ENCODE measurements around the gene SYT2.
A peak's percentile ranks its signal among the peaks of the same experiment; 100 is the strongest.
"Not testable (repeated sequence)": the region's sequence is repeated elsewhere in the genome, so short reads cannot be mapped to it uniquely, and the experiment has no call there.

SYT2 gene

DNA sequence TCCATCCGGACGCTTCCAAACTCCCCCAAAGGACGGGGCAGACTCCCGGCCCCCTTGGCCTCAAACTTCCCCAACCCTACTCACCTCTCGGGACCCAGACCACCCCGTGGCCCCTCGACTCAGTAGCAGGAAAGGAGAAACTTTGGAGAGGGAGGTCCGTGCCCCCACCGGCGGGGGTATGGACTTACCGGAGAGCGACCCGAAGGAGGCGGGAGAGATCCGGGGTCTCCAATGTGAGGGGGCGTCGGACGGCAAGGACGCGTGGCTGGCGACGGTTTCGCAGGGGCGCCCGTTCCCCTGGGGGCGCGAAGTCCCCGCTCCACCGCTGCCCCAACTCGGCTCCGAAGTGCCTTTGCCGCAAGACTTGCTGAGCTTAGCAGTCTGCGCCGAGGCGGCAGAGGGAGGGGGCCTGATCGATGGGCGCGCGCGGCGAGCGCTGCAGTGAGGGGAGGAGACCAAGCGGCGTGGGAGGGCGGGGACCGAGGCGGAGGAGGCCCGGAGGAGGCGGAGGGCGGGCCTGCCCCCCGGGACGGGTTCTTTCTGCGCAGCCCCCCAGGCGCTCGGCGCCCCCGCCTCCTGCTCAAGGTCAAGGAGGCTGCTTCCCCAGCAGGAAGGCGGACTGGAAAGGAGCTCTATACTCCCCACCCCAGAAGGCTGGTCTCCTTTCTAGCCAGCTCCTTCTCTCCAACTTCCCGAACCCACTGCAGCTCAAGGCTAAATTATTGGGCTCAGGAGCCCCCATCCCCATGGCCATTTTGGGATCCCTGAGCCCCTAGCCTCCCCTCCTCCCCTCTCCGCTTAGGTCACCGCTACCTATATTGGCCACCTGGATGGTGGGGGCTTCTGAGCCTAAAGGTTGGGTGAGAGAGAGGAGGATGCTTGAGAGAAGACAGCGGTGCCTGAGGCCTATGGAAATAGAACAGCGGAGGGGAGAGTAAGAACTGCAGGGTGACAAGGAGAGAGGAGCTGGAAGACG lies at the start of gene SYT2:
Gene SYT2, minus strand, starts transcription at position 385 of the 976 bp plus-strand sequence. CDS start 104,682 bp downstream, outside the sequence.
- DNase-seq (ENCODE audit: low spot score): no peak

DNA sequence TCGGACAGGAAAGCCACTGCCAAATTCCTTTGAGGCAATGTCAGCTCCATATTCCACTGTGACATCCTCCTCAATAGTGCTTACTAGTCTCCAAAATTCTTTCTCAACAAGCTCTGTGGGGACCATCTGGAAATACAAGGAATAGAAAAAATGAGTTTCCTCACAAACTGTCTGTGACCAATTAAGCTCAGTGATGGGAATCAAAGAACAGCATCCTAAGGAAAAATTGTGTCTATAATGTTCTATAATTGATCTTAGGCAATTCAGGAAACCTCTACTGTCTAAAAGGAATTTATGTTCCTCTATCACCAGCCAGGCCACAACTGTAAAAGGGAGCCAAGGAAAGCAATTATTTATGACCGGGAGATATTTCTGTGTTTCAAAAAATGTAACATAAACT lies 46.1 kb upstream of the SYT2 start:
- DNase-seq (ENCODE audit: low spot score): no peak

DNA sequence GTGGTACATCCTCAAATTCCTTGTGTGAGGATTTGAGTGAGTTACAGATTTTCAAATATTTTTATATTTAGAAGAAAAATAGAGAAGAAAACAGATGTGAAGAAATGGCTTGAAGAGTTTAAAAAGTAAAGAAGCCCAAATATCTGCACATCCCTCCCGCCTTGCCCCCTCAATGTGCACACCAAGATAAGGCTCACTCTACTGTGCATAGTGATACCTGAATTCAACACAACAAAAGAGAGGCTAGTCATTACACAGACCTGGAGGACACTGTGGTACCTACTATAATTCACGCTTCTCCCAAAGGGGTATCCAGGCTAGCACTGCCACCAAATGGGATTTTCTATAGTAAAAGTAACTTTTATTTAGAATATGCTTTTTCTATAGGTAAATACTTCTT lies 44.0 kb upstream of the SYT2 start:
- DNase-seq (ENCODE audit: low spot score): no peak

DNA sequence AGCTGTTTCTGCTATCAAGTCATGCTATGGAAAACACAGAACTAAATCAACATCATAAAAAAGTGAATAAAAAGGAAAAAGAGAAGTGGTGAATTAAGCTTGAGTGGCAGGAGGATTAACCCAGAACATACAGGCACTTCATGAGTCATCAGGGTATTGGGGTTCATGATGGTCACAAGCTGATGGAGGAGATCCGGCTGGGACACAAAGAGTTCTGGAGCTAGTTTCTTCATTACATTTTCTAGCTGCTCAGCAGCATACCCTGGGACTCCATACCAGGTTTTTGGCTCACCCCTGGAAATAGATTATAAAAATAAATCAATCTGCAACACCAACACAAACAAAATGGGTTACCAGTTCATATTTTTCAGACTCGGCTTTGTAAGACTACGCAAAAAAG lies 42.5 kb upstream of the SYT2 start:
- DNase-seq (ENCODE audit: low spot score): no peak

DNA sequence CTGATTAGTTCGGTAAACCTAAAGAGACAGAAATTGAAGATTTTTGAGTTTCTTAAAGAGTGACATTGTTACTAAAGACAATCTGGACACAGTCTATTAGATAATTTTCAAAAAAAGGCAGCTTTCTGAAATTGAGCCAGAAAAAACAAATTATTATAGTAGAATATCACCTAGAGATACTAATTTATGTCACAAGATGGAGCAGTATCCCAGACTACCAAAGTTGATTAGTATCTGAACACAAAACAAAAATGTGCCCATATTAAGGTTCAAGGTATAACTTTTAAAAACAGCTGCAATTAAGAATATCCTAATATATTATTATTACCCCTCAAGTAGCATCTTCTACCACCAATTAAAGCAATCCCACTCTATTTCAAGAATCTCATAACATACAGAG lies 40.5 kb upstream of the SYT2 start:
- peak; percentile 5 for DNase-seq (ENCODE audit: low spot score)

DNA sequence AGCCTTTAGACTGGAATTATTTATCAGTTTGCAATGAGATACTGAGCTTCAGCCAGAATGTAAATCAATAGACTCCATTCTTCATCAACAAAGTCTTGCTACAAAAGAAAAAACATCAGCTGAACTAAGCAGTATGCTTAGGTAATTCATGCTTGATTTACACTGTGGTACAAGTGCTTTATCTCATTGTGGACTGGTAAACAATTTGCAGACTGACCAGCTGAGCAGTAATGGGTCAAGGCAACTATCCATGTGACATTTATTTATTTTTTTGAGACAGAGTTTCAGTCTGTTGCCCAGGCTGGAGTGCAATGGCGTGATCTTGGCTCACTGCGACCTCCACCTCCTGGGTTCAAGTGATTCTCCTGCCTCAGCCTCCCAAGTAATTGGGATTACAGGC lies 39.8 kb upstream of the SYT2 start:
- no peak for DNase-seq (ENCODE audit: low spot score)

DNA sequence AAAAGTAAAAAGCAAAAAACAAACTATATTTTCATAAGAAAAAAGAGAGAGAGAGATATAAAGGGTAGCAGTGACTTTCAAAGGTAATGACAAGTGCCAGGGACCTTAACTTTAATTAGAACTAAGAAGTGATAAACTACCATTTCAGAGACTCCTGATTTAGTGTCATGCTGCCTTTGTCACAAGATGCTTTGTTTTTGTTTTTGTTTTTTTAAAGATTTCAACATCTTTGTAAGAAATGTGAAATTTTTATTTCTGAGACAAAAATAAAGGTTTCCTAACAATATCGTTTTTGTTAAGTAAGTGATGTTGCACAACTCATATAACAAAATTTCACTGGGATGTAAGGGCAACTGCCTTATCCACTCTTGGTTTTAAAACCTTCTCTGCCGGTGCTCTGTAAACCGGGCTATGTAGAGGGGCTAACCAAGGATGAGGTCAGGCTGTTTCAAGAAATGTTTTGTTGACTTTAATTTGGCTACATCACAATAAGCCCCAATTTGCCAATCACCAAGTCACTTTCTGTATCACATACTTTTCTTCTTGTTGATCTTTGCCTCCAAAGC lies 35.2 kb upstream of the SYT2 start:
- no peak for DNase-seq (ENCODE audit: low spot score)

DNA sequence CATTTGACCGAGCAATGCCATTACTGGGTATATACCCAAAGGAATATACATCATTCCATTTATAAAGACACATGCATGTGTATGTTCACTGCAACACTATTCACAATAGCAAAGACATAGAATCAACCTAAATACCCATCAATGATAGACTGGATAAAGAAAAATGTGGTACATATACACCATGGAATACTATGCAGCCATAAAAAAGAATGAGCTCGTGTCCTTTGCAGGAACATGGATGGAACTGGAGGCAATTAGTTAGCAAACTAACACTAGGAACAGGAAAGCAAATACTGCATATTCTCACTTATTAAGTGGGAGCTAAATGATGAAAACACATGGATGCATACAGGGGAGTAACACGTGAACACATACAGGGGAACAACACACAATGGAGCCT lies 34.5 kb upstream of the SYT2 start:
- DNase-seq (ENCODE audit: low spot score): not testable (repeated sequence)

DNA sequence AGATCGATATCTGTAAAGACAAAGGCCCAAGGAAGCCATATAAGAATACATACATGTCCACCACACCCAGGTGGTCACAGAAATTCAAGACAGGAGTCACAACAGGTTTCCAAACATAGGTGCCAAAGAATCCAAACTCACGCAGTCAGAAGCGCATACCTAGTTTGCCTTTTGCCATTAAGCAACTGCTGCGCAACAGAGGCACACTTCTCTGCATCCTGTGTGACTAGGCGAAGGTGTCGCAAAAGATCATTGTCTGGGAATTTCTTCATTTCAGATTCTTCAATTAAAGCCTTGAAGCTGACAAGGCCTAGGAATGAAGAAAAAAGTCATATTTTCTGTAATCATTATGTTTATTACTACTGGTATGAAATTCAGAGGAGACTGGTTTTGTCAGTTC lies 32.2 kb upstream of the SYT2 start:
- DNase-seq (ENCODE audit: low spot score): no peak

DNA sequence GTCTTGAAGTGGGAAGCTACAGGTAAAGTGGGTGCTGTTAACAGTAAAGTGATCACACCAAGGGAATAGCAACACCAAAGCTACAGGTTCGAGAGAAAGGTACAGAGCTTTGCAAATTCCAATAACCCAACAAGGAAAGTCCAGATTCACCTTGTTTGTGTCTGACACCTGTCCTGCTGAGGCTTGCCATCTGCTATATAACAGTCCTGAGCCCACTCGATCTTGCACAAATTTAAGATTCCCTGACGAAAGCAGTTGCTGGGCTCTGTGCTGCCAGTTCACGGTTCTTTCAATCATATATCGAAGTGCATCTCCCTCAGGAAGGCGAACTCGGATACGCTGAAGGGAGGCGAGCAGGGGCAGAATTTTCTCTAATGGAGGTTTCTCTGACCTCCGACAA lies 23.0 kb upstream of the SYT2 start:
- DNase-seq (ENCODE audit: low spot score): no peak

DNA sequence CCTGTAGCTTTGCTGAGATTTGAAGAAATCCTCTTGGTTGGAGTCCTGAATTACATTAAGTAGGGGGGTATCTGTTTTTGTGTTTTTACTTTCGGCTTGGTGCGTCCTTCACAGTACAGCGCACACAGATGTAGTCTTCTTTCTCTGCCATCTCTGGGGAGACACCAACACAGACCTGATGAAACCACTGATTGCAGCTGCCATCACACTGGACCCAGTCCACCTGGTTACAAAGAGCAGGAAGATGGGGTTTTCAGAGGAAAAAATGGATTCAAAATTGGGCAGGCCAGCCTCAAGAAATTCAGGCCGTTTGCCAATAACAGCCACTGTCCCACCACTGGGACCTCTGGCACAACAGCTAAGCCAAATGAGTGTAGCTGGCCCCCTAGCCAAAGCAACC lies 18.7 kb upstream of the SYT2 start:
- no peak for DNase-seq (ENCODE audit: low spot score)

DNA sequence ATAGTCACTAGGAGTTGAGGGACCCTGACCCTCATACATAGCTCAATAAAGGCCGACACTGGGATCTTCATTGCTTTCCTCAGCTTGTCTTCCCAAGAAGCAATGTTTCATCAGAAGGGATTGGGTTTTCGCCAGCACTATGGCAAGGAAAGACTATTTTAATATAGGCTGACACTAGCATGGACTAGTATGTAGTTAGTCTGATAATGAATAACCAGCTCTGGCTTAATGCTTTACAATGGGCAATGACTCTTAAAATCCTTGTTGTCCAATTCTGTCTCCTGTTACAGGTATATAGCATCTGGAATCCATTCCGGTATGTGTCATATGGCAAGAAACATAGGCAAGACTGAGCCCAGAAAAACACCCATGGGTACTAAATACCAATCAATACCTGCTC lies 15.3 kb upstream of the SYT2 start:
- no peak for DNase-seq (ENCODE audit: low spot score)

DNA sequence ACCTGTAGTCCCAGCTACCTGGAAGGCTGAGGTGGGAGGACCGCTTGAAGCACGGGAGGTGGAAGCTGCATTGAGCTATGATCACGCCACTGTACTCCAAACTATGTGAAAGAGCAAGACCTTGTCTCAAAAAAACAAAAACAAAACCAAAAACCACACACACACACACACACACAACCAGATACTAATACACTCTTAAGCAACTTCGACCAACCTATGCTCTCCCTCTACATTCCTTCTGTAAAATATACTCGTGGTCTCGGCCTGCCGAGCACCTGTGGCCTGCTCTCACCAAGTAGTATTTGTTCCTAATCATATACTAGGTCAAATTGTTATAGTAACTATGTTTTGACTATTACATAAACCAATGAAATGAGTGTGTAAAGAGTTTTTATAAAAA lies 13.5 kb upstream of the SYT2 start:
- DNase-seq (ENCODE audit: low spot score): no peak

DNA sequence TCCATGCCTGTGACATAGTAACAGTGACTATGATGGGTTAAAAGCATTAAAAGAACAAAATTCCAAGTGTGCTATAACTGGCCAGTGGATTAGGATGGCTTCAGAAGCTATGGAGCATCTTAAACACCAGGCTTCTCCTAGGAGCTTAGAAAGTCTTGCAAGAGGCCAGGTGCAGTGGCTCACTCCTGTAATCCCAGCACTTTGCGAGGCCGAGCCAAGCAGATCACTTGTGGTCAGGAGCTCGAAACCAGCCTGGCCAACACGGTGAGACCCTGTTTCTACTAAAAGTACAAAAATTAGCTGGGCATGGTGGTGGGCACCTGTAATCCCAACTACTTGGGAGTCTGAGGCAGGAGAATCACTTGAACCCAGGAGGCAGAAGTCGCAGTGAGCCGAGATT lies 12.8 kb upstream of the SYT2 start:
- not testable (repeated sequence) for DNase-seq (ENCODE audit: low spot score)

DNA sequence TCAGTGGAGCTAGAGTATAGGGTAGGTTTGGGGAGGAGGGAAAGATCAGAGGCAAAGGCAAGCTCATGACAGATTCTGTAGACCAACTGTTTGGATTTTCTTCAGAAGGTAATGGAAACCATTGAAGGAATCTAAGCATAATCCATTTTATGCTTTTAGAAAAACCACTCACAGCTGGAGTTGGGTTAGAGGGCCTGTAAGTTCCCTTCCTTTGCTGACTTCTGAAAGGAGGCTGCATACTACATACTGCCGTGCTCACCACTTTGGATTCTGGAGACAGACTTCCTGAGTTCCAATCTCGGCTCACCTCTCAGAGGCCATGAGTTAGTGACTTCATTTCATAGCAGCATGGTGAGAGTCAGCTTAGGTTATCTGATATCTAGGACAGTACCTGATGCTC lies 6.4 kb upstream of the SYT2 start:
- no peak for DNase-seq (ENCODE audit: low spot score)

DNA sequence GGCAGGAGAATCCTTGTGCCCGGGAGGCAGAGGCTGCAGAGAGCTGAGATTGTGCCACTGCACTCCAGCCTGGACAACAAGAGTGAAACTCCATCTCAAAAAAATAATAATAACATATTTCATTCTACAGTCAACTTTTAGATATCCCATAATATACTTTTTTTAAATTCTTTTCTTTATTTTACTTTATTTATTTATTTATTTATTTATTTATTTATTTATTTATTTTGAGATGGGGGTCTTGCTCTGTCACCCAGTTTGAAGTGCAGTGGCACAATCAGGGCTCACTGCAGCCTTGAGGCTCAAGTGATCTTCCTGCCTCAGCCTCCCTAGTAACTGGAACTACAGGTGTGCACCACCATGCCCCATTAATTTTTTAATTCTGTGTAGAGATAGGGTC lies 3.9 kb upstream of the SYT2 start:
- DNase-seq (ENCODE audit: low spot score): not testable (repeated sequence)

DNA sequence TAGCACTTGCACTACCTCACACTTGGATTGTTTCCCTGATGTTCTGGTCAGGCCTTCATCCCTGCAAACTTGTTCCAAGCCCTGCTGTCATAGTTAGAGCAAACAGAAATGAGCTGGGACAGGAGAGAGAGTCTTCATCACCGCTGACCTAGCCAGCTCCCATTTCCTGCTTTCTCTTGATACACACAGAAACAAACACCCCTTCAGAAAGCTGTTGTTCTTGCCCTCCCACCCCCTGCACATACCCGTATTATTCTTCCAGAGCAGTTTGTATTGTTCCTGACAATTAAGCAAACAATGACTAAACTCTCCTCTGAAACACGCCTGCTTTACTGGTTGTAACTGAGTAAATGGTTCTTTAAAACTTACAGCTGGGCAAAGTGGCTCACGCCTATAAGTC lies 2.9 kb upstream of the SYT2 start:
- no peak for DNase-seq (ENCODE audit: low spot score)

DNA sequence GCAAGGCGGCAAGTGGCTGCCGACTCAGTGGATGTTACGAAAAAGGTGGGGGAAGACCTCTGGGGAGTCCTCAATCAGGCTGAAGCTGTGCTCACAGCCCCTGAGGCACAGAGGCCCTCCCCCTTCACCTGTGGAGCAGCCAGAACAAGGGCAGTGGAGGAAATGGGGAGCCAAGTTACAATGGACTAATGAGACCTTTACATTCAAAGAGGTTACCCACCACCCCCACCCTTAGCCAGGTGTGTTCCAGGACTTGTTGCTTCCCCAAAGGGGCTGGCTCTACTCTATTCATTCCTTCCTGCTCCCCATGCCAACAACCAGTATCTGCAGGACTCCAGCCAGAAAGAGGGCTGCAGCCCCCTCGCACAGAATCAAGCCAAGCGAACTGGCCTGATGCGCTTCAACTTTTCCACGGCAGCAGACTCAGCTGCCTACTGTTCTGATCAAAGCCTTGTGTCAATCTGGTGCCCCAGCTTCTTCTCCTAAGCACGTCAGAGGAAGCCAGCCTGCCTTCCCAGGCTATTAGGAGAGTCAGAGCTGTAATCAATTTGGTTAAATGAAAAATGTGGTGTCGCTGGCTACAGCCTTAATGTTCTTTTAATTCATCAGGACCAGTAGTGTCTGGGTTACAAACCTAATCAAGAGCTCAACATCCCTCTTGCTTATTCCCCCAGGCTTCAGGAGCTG lies 1.8 kb upstream of the SYT2 start:
- no peak for DNase-seq (ENCODE audit: low spot score)

DNA sequence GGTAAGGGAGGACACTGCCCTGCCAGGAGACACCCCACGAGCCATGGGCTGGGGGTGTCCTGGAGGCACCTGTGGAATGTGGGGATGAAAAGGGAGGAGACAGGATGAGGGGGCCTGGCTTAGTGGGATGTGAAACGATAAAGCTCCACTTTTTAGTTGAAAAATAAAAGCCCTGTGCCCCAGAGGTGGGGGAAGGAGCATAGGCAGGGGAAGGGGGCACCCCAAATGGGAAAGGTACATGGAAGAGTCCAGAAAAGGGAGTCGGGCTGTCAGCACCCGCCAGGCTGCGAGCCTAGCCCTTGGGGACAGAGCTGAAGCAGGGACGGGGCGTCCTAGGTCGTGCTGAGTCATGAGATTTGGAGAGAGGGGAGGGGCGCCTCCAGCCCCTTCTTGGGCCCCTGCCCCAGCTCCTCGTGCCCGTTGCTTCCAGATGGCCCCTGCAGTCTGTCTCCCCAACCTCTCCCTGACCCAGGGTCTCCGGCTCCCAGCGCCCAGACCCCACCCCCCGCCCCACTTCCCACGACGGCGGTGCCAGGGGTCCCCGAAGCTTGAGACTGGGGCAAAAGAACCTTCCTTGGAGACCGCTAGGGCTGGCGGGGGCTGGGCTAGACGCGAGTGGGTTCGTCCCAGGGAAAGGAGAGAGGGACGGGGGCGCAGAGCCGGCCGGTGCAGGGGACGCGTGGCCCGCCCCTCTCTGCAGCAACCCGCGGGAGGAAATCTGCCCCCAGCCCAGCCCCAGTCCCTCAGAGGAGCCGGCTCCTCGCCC lies 795 bp downstream of the SYT2 start:
- DNase-seq (ENCODE audit: low spot score): no peak

DNA sequence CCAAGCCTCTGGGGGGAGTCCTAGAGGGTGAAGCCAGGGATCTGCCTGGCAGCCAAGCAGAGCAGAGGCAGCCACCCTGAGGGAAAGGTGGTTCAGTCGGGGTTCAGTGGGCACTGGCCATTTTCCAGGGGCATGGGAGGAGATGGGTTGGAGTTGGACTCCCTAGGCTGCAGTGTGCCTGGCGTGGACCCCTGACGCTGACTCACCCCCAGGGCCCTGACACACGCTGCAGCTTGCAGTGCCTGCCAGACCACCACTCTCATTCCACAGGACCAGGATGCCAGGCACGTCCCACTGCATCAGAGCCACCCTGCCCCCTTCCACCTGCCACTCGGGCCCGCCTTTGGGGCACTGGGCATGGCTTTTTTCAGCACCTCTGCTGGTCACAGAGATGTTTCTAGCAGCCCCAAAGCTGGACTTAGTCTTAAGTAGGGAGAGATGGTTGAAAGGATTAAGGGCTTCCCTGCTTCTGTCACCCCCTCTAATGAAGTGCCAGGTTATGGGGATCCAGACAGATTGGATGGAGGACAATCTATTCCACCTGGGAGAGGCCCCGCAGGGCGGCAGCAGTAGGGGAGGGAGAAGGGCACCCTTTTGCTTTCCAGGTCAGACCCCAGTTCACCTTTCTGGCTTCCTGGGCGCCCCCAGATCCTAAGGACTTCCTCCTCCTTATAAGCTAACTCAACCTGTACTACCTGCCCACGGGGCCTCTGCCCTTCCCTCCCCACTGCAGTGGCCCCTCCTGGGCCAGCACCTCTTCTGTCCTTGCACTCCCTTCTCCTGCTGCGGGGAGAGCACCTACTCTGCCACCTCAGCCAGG lies 1.6 kb downstream of the SYT2 start:
- DNase-seq (ENCODE audit: low spot score): no peak

DNA sequence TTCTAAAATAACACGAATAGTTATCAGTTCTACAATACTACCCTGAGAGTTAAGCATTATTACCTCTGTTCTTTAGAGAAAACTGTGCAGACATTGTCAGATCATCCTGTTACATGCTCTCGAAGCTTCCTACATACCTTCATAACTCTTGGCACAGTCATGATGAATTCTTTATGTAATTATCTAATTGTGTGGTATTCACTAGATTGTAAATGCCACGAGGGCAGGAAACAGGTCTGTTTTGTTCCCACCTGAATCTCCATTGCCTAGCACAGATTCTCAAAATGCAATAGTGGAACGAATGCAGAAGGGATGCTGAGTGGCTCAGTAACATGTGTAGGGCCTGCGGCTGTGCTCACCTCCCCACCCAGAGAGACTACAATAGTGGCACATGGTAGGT lies 3.4 kb downstream of the SYT2 start:
- DNase-seq (ENCODE audit: low spot score): no peak
